Stomach (tissue), 4 donors: Measurements from ENCODE around the gene GPN3.

Source experiments
- POLR2A ChIP-seq, 4 donors: fragments of 450-650 bp; IDR thresholded peaks; one replicate each; pipeline ENCODE4 v1.6.1; 2016; ENCODE audit warnings: antibody characterized with exemption in 4 of 4, control low read depth in 2 of 4, mild to moderate bottlenecking in 1 of 4, moderate library complexity in 1 of 4
- POLR2AphosphoS5 ChIP-seq, 3 donors: sonication (generic); formaldehyde crosslinking; IDR thresholded peaks; one replicate each; pipeline ENCODE4 v1.6.1; 2016; ENCODE audit warnings: antibody characterized with exemption in 3 of 3
- TF ChIP-seq, protein P1 (sequence below), 7 experiments: fragments of 450-650 bp in 4 of 7; fragments of 200-600 bp in 3 of 7; sonication (generic) in 3 of 7; IDR thresholded peaks; one replicate each; pipeline ENCODE4 v1.5.1; 2016 to 2019; ENCODE audit warnings: antibody characterized with exemption in 7 of 7, control low read depth in 2 of 7, mild to moderate bottlenecking in 1 of 7

DNA sequence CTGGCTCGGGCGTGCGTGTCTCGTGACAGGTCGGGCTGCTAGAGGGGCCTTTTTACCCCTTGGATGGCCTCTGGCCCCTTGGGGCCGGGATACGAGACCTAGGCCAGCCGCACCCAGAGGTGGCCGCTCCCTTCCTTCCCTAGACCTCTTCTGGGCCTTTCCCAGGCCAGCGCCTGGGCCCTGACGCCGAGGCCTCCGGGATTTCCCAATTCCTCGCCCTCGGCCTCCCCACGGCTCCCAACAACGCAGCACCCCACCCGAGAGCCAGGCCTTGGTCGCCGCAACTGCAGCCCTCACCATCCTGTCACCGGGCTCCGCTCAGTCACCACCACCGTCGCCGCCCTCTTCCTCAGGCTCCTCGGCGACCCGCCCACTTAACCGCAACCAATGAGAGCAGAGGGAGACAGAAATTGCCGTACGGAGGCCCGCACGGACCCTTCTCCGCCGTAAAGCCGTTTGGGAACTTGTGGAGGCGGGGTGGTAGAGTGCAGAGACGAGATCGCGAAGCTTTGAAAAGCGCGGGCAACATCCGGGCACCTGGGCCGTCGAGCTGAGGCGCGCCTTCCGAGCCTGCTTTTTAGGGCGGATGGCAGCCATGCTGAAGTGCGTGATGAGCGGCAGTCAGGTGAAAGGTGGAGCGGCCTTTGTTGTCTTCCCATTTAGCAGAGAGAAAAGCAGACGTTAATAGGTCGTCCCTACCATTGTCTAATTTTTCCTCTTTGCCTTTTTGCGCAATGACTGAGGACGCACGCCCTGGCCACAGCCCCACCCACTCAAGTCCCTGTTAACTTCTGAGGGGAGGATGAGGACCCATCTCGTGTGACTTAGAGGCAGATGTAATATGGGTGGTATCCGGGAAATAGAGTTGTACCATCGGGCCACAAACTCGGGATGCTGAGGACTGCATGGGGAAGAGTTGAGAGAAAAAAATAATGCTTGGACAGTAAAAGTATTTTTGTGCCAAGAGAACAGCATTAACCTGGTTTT is 34.0 kb upstream of the GPN3 start, which contains the start of the genes RAD9B and VPS29:
- TF ChIP-seq POLR2A (IDR thresholded peaks at IDR 0.05) (peak in 2 of 4 donors; percentile 79 to 89), POLR2AphosphoS5 (IDR thresholded peaks at IDR 0.05) (peak; percentile 97 to 99 (median 98))
- TF ChIP-seq, protein P1, sequence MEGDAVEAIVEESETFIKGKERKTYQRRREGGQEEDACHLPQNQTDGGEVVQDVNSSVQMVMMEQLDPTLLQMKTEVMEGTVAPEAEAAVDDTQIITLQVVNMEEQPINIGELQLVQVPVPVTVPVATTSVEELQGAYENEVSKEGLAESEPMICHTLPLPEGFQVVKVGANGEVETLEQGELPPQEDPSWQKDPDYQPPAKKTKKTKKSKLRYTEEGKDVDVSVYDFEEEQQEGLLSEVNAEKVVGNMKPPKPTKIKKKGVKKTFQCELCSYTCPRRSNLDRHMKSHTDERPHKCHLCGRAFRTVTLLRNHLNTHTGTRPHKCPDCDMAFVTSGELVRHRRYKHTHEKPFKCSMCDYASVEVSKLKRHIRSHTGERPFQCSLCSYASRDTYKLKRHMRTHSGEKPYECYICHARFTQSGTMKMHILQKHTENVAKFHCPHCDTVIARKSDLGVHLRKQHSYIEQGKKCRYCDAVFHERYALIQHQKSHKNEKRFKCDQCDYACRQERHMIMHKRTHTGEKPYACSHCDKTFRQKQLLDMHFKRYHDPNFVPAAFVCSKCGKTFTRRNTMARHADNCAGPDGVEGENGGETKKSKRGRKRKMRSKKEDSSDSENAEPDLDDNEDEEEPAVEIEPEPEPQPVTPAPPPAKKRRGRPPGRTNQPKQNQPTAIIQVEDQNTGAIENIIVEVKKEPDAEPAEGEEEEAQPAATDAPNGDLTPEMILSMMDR (IDR thresholded peaks at IDR 0.05): peak in 1 of 7 experiments; percentile 14
